Prostate gland (tissue), 2 donors: ENCODE data around the gene TBC1D2.

Source experiments
- CTCF ChIP-seq, 4 experiments: fragments of 200-600 bp in 2 of 4; fragments of 450-650 bp in 2 of 4; sonication (generic) in 2 of 4; IDR thresholded peaks; 1 replicate in 3 of 4; 2 replicates in 1 of 4; pipeline ENCODE4 v1.5.1; 2016 to 2019; ENCODE audit warnings: antibody characterized with exemption in 4 of 4, mild to moderate bottlenecking in 2 of 4, moderate library complexity in 2 of 4
- POLR2A ChIP-seq: fragments of 450-650 bp; IDR thresholded peaks from one replicate; pipeline ENCODE4 v1.6.1; 2016; ENCODE audit warnings: antibody characterized with exemption, mild to moderate bottlenecking
- POLR2AphosphoS5 ChIP-seq: sonication (generic); formaldehyde crosslinking; IDR thresholded peaks from one replicate; pipeline ENCODE4 v1.6.1; 2017; ENCODE audit warnings: antibody characterized with exemption

GRCh38 chr9:98149422-98149821 lies 106.0 kb downstream of the TBC1D2 start:
- TF ChIP-seq CTCF (IDR thresholded peaks at IDR 0.05) (no peak), POLR2AphosphoS5 (no peak), POLR2A (no peak)
